Stimulated activated naive CD8-positive, alpha-beta T cell treated with anti-CD3 and anti-CD28 coated beads, Interleukin-15, Interleukin-2, amounts not matched to agents 100 ng/mL and 50 ng/mL, for 24 hours (primary cell): Measurements from ENCODE around the gene ORAI2.
"Not testable (repeated sequence)": the region's sequence is repeated elsewhere in the genome, so short reads cannot be mapped to it uniquely, and the experiment has no call there.

Source experiments
- H3K27ac Mint-ChIP-seq: one replicate; pipeline ENCODE4 v1.8.0; 2021; ENCODE audit warnings: mild to moderate bottlenecking, mixed read lengths
- H3K27me3 Mint-ChIP-seq: one replicate; pipeline ENCODE4 v1.8.0; 2021; ENCODE audit warnings: mixed read lengths
- H3K36me3 Mint-ChIP-seq: one replicate; pipeline ENCODE4 v1.8.0; 2021; ENCODE audit warnings: low read depth, mixed read lengths
- H3K4me1 Mint-ChIP-seq: one replicate; pipeline ENCODE4 v1.8.0; 2021; ENCODE audit warnings: low read depth, mixed read lengths
- H3K4me3 Mint-ChIP-seq: one replicate; pipeline ENCODE4 v1.8.0; 2021; ENCODE audit warnings: mild to moderate bottlenecking, mixed read lengths
- H3K9me3 Mint-ChIP-seq: one replicate; pipeline ENCODE4 v1.8.0; 2021; ENCODE audit warnings: mixed read lengths

ORAI2 gene

GRCh38 chr7:102467581-102468477, 34.5 kb downstream of the ORAI2 start:
- H3K4me3 Mint-ChIP-seq: no peak overlapping the region

DNA sequence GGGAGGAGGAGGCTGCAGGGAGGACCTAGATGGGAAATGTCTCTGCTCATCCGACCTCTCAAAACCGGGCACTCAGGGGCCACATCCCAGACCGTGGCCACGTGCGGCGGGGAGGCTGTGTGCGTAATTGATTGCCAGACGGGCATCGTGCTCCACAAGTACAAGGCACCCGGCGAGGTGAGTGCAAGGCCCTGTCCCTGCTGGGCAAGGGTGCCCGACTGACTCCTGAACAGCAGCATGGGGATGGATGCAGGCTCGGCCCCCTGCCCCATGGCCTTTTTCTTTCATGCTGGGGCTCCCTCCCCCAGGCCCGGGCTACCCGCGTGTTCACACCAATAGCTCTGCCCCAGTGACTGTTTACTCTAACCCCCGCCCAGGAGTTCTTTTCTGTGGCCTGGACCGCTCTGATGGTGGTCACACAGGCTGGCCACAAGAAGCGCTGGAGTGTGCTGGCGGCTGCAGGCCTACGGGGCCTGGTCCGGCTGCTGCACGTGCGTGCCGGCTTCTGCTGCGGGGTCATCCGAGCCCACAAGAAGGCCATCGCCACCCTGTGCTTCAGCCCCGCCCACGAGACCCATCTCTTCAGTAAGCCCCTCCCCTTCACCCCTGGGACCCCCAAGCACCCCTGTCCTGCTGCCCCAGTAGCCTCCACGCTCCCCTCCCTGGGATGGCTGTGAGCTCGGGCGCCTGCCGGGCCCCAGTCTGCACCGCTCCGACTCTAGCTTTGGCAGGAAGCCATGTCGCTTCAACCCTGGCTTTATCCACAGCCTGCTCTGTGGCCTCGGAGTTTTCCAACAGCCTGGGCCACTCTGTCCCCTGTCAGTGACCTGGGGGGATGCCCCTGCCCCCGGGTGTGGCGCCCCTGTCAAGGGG, 35.3 kb downstream of the ORAI2 start:
- Mint-ChIP-seq H3K27me3 (no peaks in the 10 kb centered on the region), H3K27ac (no peak overlapping the region), H3K4me3 (no peak overlapping the region), H3K9me3 (no peaks in the 10 kb centered on the region), H3K36me3 (peaks cover 11% of the 10 kb centered on the region), H3K4me1 (peaks cover 22% of the 10 kb centered on the region)

More at GRCh38 chr7:102467581-102468477, 34.5 kb downstream of the ORAI2 start:
- Mint-ChIP-seq H3K9me3 (no peaks in the 10 kb centered on the region), H3K36me3 (peaks cover 11% of the 10 kb centered on the region), H3K27me3 (no peaks in the 10 kb centered on the region), H3K4me1 (peaks cover 25% of the 10 kb centered on the region), H3K27ac (no peak overlapping the region)

DNA sequence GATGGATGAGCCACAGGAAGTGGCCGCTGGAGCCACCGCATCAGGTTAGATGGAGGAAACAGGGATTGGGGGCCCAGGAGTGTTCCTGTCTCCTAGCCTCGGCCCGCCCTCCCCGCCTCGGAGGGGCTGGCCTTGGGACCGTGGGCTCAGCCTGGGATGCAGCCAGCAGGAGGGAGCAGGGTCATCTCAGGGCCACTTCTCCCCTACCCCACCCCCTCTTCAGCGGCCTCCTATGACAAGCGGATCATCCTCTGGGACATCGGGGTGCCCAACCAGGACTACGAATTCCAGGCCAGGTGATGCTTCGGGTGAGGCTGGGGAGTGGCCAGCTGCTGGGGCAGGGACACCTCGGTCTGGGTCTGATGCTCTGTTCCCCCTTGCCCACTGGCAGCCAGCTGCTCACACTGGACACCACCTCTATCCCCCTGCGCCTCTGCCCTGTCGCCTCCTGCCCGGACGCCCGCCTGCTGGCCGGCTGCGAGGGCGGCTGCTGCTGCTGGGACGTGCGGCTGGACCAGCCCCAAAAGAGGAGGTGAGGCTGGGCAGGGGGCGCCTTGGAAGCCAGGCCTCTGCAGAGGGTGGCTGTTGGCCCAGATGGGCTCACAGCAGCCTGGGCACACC, 36.1 kb downstream of the ORAI2 start:
- Mint-ChIP-seq H3K4me3 (no peak overlapping the region), H3K27ac (no peak overlapping the region), H3K36me3 (peaks cover 11% of the 10 kb centered on the region), H3K9me3 (no peaks in the 10 kb centered on the region), H3K4me1 (peaks cover 15% of the 10 kb centered on the region), H3K27me3 (no peaks in the 10 kb centered on the region)

DNA sequence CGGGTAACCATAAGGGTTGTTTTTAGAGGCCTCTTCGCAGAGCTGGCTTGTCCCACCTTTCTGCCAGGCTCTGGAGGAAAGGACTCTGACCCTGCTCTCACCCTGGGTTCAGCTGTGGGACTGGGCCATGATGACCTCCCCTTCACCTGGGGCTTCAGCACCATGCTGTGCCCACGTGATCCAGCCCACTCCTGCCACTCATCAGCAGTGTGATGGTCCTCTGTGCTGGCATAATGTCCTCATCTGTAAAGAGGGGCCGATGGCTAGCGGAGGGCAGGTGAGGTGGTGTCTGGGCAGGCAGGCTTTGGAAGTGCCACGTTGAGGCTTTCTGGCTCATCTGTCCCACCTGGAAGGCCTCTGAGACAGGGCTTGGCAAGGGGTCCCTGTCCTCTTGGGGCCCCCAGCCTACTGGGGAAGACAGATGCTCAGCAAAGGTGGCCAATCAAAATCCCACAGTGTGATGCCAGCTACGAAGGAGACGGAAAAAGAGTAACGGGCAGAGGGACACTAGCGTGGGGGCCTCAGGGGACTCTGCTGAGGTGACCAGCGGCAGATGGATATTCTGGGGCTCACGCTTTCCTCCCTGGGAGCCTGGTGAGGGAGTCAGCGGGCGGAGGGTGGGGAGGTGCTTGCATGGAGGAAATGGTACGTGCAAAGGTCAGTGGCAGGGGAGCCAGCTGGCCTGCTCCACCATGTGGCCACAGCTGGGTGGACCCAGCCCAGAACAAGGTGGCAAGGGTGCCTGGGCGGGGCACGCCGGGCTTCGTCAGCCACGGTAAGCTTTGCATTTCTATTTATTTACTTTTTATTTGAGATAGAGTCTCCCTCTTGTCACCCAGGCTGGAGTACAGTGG, 36.8 kb downstream of the ORAI2 start:
- Mint-ChIP-seq H3K36me3 (peaks cover 11% of the 10 kb centered on the region), H3K27ac (no peak overlapping the region), H3K4me3 (no peak overlapping the region), H3K4me1 (peaks cover 15% of the 10 kb centered on the region), H3K27me3 (no peaks in the 10 kb centered on the region), H3K9me3 (no peaks in the 10 kb centered on the region)

GRCh38 chr7:102471791-102472125, 38.4 kb downstream of the ORAI2 start:
- peaks cover 10% of the 10 kb centered on the region for H3K36me3 Mint-ChIP-seq
- H3K9me3 Mint-ChIP-seq: no peaks in the 10 kb centered on the region
- H3K27me3 Mint-ChIP-seq: no peaks in the 10 kb centered on the region
- H3K27ac Mint-ChIP-seq: no peak overlapping the region
- no peak overlapping the region for H3K4me3 Mint-ChIP-seq
- peaks cover 2% of the 10 kb centered on the region for H3K4me1 Mint-ChIP-seq

- Mint-ChIP-seq H3K27me3 (no peaks in the 10 kb centered on the region), H3K27ac (no peak overlapping the region), H3K4me1 (no peaks in the 10 kb centered on the region), H3K9me3 (no peaks in the 10 kb centered on the region), H3K4me3 (no peak overlapping the region), H3K36me3 (peaks cover 7% of the 10 kb centered on the region)
These were observed 39.0 kb downstream of the ORAI2 start for GRCh38 chr7:102472126-102473041.

GRCh38 chr7:102473271-102473991, 40.1 kb downstream of the ORAI2 start:
- Mint-ChIP-seq H3K9me3 (no peaks in the 10 kb centered on the region), H3K36me3 (peaks cover 7% of the 10 kb centered on the region), H3K4me3 (no peak overlapping the region), H3K27me3 (no peaks in the 10 kb centered on the region), H3K4me1 (no peaks in the 10 kb centered on the region), H3K27ac (no peak overlapping the region)

DNA sequence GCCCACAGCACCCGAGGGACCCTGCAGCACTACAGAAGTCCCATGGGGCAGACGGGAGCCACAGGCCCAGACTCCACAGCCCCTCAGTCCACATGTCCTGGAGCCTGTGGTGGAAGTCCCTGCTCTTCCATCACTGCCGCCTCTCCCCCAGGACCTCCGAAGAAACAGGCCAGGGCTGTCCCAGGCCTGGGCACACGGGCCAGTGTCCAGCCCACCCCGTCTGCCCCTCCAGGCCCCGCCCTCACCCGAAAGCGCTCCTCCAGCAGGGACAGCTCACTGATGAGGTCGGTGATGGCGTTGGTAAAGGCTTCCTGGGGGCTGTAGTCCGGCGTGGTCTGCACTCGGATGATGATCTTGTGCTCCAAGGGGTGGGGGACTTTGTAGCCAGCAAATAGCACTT, 40.7 kb downstream of the ORAI2 start:
- not testable (repeated sequence) for H3K27me3 Mint-ChIP-seq, H3K36me3 Mint-ChIP-seq, H3K4me1 Mint-ChIP-seq, H3K9me3 Mint-ChIP-seq, H3K27ac Mint-ChIP-seq, H3K4me3 Mint-ChIP-seq

GRCh38 chr7:102474736-102475435, 41.5 kb downstream of the ORAI2 start:
- not testable (repeated sequence) for H3K27me3 Mint-ChIP-seq, H3K9me3 Mint-ChIP-seq, H3K4me3 Mint-ChIP-seq, H3K4me1 Mint-ChIP-seq, H3K36me3 Mint-ChIP-seq, H3K27ac Mint-ChIP-seq

GRCh38 chr7:102478314-102479208, 45.2 kb downstream of the ORAI2 start, which contains the start of gene POLR2J:
Gene POLR2J, minus strand, starts transcription at chr7:102478922. Its CDS starts 62 bp downstream, at chr7:102478860.
- H3K4me3 Mint-ChIP-seq: peak within 1 kb of the TSS; percentile 83
- H3K9me3 Mint-ChIP-seq, H3K4me1 Mint-ChIP-seq, H3K27me3 Mint-ChIP-seq, H3K36me3 Mint-ChIP-seq: not testable (repeated sequence)
- peak within 1 kb of the TSS; percentile 72 for H3K27ac Mint-ChIP-seq

DNA sequence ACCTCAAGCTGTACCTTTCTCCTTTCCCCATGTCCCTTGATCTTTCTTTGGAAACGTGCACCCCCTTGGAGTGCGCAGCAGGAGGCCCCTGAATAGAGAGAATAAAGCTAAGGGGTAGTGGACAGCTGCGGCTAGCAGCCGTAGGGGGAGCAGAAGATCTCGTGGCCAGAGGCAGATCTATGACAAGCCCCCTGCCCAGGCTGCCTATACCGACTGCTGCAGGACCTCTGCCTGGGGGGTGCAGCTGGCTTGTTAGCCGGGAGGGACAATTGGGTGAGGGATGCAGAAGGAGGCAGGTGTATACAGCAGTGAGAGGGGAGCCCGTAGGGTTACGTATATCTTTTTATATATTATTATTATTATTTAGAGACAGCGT, 45.8 kb downstream of the ORAI2 start:
- H3K4me1 Mint-ChIP-seq, H3K4me3 Mint-ChIP-seq, H3K36me3 Mint-ChIP-seq, H3K27ac Mint-ChIP-seq, H3K9me3 Mint-ChIP-seq, H3K27me3 Mint-ChIP-seq: not testable (repeated sequence)
